CD4-positive, alpha-beta T cell treated with Interferon gamma for 1 hour (primary cell): ENCODE results near the gene ORC5.
A peak's percentile ranks its signal among the peaks of the same experiment; 100 is the strongest.
"Not testable (repeated sequence)": the region's sequence is repeated elsewhere in the genome, so short reads cannot be mapped to it uniquely, and the experiment has no call there.

Experiments used
- DNase-seq: peaks from one replicate; pipeline ENCODE4 v3.0.0-alpha.2; 2020

The ORC5 gene

DNA sequence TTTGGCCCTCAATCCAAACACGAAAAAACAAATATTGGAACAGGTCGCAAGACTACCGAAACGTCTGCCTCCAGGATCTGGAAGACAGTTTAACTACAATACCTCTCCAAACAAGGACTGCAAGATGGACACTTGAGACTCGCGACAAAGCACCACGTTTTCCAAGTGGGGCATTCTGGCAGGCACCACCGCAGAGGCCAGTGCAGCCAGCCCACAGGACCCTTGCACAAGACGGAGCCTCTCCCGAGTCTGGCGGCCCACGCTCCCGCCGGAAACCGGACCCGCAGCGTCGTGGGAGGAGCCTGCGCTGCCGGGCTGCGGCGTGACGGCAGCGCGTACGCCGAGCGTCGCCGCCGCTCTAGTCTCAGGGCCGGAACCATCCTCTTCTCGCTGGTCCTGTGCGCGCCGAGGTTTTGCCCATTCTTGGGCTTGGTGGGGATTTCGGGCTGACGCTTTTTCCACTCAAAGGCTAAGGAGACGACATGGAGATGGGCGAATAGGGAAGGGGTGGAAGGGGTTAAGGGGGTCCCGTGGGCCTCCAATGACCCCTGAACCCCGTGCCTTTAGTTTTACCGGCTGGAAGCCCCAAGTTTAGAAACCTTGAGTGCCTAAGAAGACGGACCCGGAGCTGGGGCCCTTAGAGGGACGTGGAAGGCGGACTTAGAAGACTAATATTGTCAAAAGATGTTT lies at the start of gene ORC5:
TSS of gene ORC5 (minus strand) at position 283 of the 690 bp plus-strand sequence. CDS start at position 174, 109 bp downstream.
- peak; percentile 74 for DNase-seq

DNA sequence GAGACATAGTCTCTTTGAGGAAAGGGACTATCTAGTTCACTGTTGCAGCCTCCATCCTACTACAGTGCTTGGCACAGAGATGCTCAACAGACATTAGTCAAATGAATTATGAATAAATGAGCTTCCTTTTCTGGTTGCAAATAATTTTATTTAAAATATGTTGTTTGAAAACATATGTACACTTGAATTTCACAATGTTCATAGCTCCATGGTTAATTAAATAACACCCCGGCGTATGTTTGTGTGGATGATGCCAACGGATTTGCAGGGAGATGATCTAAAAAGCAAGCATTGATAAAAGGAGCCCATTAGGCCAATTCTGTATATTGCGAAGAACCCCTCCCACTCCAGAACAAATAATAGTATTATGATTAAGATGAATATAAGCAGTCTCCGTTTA lies 47.8 kb upstream of the ORC5 start:
- no peak for DNase-seq

DNA sequence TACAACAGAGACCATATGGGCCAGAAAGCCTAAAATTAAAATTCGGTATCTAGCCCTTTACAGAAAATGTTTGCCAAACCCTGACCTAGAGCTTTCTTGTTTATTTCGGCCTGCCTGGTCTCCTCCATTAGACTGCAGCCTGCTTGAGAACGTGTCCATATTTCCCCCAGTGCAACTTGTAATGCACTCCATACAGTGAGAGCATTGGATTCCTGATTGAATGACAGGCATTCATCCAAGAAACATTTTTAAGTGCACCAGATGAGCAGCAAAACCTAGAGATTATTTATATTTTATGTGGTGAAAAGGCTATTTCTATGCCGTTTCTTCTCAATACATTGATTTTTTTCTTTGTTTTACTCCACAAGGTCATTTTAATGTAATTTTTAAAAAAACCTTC lies 47.4 kb upstream of the ORC5 start:
- no peak for DNase-seq

DNA sequence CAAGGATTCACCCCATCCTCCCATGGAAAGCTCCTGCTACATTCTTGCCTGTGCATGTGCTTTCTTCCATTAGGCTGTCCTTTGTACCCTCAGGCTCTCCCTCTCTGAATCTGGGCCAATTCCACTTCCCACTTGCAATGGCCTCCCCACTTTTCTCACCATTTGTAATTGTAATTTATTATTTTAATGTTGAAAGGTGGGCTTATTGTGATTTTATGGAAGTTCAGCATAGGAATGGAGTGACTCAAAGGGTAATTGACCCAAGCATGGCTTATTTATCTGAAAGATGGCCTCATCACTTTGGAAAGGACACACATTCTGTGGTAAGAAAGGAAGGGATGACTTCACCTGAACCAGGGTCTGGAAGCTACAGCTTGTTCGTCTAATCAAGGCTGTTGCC lies 46.9 kb upstream of the ORC5 start:
- no peak for DNase-seq

DNA sequence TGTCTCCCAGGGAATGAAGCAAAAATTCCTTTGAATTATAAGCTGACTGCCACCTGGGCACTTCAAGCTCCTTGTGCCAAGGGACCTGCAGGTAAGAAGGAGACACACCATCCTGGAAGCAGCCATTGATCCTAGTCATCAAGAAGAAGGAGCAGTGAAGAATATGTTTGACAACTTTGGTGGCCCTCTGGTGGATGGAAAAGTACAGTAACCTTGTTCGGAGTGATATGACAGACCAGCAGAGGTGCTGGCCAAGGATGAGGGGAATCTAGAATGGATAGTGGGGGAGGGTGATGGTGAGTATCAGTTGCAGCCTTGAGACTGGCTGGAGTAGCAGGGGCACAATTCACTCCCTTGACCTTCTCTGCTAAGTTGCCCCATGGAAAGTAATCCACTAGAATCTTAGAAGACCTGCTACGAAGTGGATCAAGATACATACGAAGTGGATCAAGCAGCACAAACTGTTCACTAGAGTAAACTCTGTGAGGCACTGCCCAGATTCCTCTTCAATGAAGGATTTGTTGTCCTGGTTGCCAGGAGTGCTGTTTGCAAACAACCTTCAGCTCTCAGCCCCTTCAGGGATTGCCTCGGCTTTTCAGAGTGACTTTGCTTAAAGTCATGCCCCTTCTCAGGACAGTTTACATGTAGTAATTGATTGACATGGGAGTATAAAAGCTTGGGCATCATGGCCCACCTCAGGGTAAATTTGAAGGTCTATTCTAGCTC lies 44.8 kb upstream of the ORC5 start:
- no peak for DNase-seq

DNA sequence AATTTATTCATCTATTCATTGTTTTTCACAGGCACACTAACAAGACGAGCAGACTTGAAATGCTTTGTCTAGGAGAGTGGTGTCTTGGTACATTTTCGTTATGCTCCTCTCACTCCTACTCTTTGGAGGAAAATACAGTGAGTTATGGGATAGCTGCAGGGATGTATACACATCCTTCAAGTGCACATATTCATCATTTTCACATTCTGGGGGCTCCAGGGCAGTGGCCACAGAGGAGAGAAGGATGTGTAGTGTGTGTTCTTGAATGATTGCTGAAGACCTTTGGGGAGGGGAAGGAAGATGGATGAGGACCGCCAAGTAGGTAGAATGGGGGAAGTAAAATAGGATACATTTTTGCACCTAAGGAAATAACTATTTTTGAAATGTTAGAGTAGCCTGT lies 34.8 kb upstream of the ORC5 start:
- no peak for DNase-seq

DNA sequence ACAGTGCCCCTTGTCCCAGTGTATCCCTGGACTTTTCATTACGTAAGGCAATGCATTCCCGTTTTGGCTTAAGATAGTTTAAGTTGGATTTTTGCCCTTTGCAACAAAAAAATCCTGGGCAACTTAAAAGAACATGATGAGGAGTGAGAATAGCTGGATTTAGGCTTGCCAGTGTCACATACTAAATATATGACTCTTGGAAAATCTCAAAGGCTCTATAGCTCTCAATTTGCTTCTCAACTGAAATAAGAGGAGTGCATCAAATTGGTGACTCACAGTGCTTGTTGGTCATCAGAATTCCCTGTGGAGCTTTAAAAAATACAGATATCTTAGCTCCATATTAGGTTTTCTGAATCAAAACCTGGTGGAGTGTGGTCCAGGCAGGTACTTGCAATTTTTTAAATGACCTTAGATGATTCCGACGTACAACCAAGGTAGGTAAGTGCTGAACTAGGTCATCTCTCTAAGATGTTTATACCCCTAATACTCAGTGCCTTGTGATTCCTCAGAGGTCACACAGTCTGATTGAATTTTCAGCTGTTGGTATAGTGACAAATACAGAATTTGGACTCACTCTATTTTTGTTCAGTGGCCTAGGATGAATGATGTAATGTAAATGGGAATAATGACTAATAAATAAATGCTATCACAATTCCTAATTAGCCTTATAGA lies 33.9 kb upstream of the ORC5 start:
- no peak for DNase-seq

DNA sequence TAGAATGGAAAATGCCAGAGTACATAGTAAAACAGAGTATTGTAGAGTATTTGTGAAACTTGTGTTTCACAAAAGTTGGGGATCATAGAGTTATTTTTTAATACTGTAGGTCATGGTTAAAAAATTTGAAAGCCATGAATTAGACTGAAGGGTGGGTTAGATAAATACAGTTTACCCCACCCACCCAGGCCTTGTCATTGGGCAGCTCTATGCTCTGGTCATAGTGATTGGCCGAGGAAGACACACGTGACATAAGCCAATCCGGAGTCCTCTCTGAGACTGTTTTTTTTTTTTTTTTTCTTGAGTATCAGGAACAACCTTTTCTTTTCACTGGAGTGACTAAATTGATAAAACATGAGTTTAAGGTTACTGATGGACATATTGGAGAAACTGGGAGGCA lies 33.3 kb upstream of the ORC5 start:
- DNase-seq: no peak

DNA sequence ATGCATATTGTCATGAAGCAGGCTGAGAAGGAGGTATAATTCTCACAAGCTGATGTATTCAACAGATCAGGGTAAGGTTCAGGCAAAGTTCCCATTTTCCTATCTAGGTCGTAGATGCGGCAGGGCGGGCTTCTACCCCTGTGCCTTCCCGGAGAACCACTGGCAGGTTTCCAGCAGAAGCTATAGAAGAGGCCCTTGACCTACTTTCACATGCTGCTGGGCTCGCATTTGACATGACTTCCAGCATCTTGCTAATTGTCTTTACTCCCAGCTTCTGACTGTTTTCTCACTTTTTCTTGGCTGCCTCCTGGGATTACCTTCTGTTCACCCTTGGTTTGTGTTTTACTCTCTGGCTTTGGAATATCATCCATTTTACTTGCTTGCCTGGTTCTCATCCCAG lies 32.6 kb upstream of the ORC5 start:
- no peak for DNase-seq

DNA sequence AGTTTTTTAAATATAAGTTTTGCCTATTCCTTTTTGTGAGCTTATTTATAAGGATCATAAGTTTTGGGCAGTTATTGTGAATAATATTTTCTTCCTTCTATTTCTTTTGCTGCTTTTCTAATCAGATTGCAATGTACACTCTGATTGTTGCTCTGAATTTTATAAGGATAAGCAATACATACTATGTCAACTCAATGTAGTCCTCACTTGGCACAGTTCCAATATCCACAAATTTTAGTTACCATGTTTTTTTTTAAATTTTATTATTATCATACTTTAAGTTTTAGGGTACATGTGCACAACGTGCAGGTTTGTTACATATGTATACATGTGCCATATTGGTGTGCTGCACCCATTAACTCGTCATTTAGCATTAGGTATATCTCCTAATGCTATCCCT lies 27.2 kb upstream of the ORC5 start:
- DNase-seq: not testable (repeated sequence)

DNA sequence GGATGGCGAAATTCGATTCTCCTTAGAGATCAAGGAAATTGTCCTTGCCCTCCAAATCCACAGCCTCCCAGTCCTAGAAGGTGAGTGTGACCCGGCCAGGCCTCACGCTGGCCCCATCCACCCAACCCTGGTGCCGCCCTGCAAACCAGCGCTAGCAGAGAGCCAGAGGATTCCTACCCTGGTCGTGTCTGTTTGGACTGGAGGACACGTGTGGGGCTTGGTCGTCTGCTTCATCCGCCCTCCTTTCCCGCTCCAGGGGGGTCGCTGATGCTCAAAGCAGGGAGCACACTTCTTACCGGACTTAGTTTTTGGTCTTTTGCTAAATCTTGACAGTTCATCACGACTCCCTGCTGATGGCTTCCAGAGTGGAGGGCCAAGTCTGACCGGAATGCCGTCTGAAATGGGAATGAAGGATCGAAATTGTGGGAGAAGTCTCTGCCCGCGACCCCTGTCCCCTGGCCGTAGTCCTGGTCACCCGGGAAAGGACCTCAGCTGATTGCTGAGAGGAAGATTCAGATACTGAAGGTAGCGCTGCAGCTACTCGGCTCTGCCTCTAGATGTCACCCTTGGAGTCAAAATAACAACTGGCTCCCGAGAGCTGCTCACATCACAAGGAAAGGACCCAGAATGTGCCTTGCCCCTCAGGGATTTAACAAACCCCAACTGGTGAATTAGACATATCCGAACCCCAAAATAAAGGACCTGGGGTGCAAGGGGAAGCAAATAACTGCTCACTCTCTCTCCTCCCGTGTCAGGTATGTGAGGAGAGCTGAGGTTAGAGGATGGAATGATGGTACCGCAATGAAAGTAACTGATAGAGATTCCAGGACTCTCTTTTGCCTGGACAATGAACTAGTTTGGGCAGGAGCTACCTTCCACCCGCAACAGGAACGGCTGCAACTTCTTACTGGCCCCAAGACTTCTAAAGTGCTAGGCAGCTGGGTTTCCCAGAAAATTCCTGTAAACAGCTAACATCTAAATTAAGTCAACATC lies 23.5 kb upstream of the ORC5 start:
- DNase-seq: no peak

DNA sequence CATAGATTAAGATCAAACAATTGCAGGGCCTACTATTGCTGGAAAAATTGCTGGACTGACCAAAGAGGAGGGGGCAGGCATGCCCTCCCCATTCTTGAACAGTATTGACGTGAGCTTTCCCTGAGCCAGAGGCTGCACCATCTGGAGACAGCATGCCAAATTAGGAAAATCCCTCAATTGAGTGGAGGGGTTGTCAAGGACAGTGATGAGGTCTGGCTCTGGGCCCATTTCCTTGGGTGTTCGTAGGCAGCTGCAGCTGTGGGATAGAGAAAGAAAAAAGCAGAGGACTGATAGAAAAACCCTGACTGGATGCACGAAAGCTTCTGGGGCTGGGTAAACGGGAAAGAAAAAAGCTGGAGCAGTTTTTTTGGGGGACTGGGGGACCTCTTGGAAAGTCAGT lies 22.8 kb upstream of the ORC5 start:
- no peak for DNase-seq

DNA sequence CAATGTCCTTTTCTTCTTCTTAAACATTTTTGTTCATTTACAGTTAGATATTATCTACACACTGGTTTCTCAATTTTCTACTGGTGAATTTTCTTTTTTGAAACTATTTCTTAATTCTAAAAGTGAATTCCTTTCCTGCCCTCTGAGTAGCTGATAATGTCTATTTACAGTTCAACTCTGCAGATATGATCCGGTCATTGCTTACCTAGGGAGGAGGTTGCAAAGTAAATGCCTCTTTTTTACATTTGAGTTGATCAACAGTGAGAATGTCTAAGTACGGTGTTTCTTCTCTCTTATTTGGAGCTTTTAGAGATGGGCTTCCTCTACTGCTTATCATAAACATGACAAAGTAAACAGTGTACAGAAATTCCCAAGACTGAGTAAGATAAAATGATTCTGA lies 20.6 kb upstream of the ORC5 start:
- no peak for DNase-seq

DNA sequence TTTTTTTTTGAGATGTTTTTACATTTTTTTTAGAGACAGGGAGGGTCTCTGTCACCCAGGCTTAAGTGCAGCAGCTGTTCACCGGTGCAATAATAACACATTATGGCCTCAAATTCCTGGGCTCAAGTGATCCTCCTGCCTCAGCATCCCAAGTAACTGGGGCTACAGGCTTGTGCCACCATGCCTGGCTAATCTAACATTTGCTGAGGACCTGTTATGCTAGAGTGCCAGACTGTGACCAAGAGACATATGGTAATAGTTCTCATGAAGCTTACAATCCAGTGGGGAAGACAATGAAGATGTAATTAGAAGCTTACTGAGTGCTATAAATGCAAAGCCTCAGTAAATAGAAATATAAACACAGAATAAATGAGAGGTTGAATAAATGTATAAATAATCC lies 17.6 kb upstream of the ORC5 start:
- DNase-seq: no peak

DNA sequence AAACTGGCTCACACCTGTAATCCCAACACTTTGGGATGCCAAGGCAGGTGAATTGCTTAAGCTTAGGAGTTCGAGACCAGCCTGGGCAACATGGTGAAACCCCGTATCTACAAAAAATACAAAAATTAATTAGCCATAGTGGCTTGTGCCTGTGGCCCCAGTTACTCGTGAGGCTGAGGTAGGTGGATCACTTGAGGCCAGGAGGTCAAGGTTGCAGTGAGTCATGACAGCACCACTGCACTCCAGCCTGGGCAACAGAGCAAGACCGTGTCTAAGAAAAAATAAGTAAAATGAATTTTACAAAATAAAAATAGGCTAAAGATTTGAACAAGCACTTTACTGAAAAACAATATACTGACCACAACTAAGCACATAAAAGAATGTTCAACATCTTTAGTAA lies 9.8 kb upstream of the ORC5 start:
- DNase-seq: no peak

DNA sequence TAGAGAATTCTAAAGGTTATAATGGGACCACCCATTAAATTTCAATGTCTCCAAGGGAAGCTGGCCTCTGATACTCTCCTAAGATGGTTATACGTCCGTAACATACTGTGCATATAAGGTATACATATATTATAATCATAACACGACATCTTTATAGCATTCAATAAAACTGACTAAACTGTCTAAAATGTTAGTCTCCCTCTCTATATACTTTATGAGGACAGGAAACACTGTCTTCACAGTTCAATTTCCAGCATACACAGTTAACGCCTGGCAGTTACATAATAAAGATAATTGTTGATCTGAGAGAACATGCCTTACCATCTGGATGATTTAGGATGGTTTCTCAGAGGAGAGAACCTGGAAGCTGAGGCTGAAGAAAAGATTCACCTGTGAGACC lies 1.2 kb upstream of the ORC5 start:
- DNase-seq: no peak

DNA sequence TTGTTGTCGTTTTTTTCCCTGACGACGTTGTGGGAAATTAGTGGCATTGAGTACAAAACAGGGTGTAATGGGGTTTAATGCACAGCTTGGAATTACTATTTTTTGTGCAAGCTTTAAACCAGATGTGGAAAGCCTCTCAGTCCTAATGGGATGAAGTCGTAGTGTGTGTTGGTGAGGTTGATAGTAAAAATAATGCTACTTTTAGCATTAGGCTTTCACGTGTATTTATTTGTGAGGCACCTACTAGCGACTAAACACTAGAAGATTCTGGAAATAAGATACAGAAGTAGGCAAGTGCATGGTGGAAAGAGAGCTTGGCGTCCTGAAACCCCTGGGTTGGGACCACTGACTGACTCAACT lies 588 bp upstream of the ORC5 start:
- DNase-seq: no peak

DNA sequence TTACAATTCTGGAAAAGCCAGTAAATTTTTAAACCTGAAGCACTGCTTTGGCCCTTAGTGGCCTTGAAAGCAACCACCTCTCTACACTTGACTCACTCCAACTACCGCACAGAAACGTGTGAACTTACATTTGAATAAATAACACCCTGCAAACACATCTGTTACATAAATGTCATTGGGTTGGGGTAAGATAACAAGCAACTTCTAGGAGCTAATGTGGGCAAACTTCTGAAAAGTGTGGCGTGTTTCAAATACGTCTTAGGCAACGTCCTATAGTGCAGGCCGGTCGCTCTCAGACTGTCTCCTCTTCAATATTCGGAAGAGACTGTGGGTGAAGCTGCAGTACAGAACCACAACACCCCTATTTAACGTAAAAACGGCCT lies 474 bp downstream of the ORC5 start:
- no peak for DNase-seq

DNA sequence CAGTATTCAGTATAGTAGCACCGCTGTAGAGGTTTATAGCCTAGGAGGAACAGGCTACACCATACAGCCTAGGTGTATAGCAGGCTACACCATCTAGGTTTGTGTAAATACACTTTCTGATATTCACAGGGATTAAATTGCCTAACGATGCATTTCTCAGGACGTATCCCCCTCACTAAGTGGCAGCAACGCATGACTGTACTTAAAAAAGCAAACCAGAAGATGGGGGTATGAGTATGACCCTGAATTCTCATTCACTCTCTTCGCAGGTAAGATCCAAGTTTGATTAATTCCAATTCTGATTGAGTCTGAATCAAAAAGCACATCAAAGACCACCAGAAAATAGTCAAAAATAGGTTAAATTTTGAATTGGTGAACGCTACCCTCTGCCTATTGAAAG lies 972 bp downstream of the ORC5 start:
- no peak for DNase-seq

DNA sequence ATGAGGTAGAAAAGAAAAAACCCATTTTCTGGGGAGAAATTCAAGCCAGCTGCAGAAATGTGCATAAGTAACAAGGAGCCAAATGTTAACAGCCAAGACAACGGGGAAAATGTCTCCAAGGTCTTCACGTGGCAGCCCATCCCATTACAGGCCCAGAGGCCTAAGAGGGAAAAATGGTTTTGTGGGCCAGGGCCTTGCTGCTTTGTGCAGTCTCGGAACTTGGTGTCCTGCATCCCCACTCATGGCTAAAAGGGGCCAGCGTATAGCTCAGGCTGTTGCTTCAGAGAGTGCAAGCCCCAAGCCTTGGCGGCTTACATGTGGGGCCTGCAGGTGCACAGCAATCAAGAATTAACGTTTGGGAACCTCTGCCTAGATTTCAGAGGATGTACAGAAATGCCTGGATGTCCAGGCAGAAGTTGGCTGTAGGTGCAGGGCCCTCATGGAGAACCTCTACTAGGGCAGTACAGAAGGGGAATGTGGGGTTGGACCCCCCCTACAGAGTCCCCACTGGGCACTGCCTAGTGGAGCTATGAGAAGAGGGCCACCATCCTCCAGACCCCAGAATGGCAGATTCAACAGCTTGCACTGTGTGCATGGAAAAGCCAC lies 9.0 kb downstream of the ORC5 start:
- DNase-seq: no peak

DNA sequence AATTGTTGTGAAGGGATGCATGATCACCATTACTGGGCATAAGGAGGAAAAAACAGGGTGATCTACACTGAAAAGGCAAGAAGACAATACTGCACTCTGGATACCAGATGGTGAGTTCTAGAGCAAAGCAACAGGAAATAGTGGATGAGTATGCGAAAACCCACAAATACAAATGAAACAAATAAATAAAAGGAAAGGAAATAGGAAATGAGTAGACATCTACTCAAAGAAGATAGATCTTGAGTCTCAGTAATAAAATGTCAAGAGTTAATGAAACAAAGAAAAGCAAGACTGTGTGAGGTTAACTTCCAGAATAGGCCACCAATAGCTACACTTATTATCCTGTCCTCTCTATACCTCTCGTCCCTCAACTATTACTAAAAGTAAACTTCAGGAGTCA lies 11.7 kb downstream of the ORC5 start:
- no peak for DNase-seq

DNA sequence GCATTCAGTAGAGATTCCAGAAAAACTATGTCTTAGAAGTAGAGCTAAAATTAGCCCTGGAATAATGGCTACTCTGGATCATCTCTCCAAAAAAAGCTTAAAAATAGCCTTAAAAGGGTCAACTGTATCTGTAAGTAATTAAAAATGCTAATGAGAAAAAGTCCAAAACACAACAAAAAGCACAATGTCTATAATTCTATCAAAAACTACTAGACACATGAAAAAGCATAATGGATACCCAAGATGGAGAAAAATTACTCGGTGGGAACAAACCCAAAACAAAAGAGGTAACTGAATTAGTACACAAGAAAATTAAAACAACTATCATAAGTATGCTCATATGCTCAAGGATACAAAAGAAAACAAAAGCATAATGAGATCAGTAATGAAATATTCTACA lies 15.4 kb downstream of the ORC5 start:
- no peak for DNase-seq

DNA sequence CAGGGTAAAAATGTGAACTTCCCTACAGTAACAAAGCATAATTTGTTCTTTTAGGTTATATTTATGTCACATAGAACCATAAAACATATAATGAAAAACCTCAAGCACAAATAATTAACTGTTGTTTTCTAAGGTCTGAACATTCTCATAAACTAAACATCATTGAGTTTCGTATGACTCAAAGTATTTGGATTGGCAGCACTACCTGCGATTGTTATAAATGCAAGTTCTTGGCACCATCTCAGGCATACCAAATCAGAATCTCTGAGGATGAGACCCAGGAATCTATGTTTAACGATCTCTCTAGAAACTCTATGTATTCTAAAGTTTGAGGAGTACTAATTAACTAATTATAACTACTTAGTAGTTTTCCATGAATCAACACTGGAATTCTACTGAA lies 22.5 kb downstream of the ORC5 start:
- DNase-seq: no peak
